ENCODE measurements around the gene UBR1.
"Not testable (repeated sequence)": the region's sequence is repeated elsewhere in the genome, so short reads cannot be mapped to it uniquely, and the experiment has no call there.

UBR1 gene

GRCh38 chr15:42974202-42974862, 131.5 kb downstream of the UBR1 start:
- DNase-seq (ENCODE audit: low read depth in 2 of 2) = no peak

- no peak for DNase-seq (ENCODE audit: low read depth in 2 of 2)
Observed at GRCh38 chr15:42973114-42973513, 132.7 kb downstream of the UBR1 start.

GRCh38 chr15:42971830-42972229, 134.0 kb downstream of the UBR1 start:
- no peak for DNase-seq (ENCODE audit: low read depth in 2 of 2)

- DNase-seq (ENCODE audit: low read depth in 2 of 2) = no peak
Observed at GRCh38 chr15:42964476-42964875, 141.4 kb downstream of the UBR1 start.

- no peak for DNase-seq (ENCODE audit: low read depth in 2 of 2)
Observed at GRCh38 chr15:42955518-42955917, 150.3 kb downstream of the UBR1 start.

GRCh38 chr15:42954291-42954690, 151.5 kb downstream of the UBR1 start:
- no peak for DNase-seq (ENCODE audit: low read depth in 2 of 2)

GRCh38 chr15:42948898-42949297, 156.9 kb downstream of the UBR1 start:
- DNase-seq (ENCODE audit: low read depth in 2 of 2) = not testable (repeated sequence)

GRCh38 chr15:42940527-42940926, 165.3 kb downstream of the UBR1 start:
- no peak for DNase-seq (ENCODE audit: low read depth in 2 of 2)

- no peak for DNase-seq (ENCODE audit: low read depth in 2 of 2)
Observed at GRCh38 chr15:42939841-42940240, 166.0 kb downstream of the UBR1 start.

- no peak for DNase-seq (ENCODE audit: low read depth in 2 of 2)
Observed at GRCh38 chr15:42937143-42937542, 168.7 kb downstream of the UBR1 start.

- DNase-seq (ENCODE audit: low read depth in 2 of 2) = no peak
Observed at GRCh38 chr15:42933886-42934667, 171.8 kb downstream of the UBR1 start.

- DNase-seq (ENCODE audit: low read depth in 2 of 2) = no peak
Observed at GRCh38 chr15:42932833-42933515, 172.9 kb downstream of the UBR1 start.

GRCh38 chr15:42931702-42932486, 173.9 kb downstream of the UBR1 start:
- DNase-seq (ENCODE audit: low read depth in 2 of 2) = no peak

- DNase-seq (ENCODE audit: low read depth in 2 of 2) = no peak
Observed at GRCh38 chr15:42929306-42929848, 176.5 kb downstream of the UBR1 start.

- DNase-seq (ENCODE audit: low read depth in 2 of 2) = peak in 1 of 2 donors; percentile 9
Observed at GRCh38 chr15:42921342-42921731, 184.5 kb downstream of the UBR1 start.

GRCh38 chr15:42920519-42921341, 185.1 kb downstream of the UBR1 start, which contains the start of gene TTBK2:
TSS of gene TTBK2 (minus strand) at chr15:42920778. CDS start at chr15:42878617, 42,161 bp downstream.
- DNase-seq (ENCODE audit: low read depth in 2 of 2) = peak; percentile 95 to 97

- peak; percentile 3 to 5 for DNase-seq (ENCODE audit: low read depth in 2 of 2)
Observed at GRCh38 chr15:42919799-42920518, 185.9 kb downstream of the UBR1 start.

- DNase-seq (ENCODE audit: low read depth in 2 of 2) = no peak
Observed at GRCh38 chr15:42919308-42919707, 186.5 kb downstream of the UBR1 start.

GRCh38 chr15:42918047-42918446, 187.8 kb downstream of the UBR1 start:
- DNase-seq (ENCODE audit: low read depth in 2 of 2) = no peak
